Endothelial cell of umbilical vein (primary cell): Measurements from ENCODE around the gene CBS. TPM values are rescaled to one million over a fixed set of nuclear protein-coding genes. Genes with fewer than 3 reads are reported as not detected.
"Not testable (repeated sequence)": the region's sequence is repeated elsewhere in the genome, so short reads cannot be mapped to it uniquely, and the experiment has no call there.

Experiments used
- BruUV-seq: library from RNA; stranded (reverse); fragments of 400-500 nt; replicated peaks from 2 replicates; lab custom pipeline; 2021; lab: Mats Ljungman, UMichigan
- CTCF ChIA-PET: fragments of 300-600, 350-600 bp; sonication (Branson Sonifier 250); formaldehyde crosslinking; loops from one replicate; lab custom pipeline; 2021; ENCODE audit warnings: antibody characterized with exemption, inconsistent platforms; lab: Charles Lee
- POLR2A ChIA-PET: fragments of 300-600, 350-600 bp; sonication (Branson Sonifier 250); formaldehyde crosslinking; loops from one replicate; lab custom pipeline; 2021; ENCODE audit warnings: antibody characterized with exemption, inconsistent platforms; lab: Charles Lee
- DNase-seq: peaks from one replicate; pipeline ENCODE4 v3.0.0-alpha.2; 2011; ENCODE audit warnings: low read depth, low spot score
- FAIRE-seq: peaks from 2 replicates; lab custom pipeline; 2011; peaks lifted over from hg19 to GRCh38; lab: Jason Lieb, UNC
- H2AFZ ChIP-seq: 2 replicates; pipeline ENCODE4 v1.6.0; 2012; ENCODE audit warnings: low read depth, low read length, control low read depth, inconsistent platforms
- H3K27ac ChIP-seq: 2 replicates; pipeline ENCODE4 v1.5.1; 2011; ENCODE audit warnings: low read depth, mild to moderate bottlenecking, control low read depth, low read length, moderate library complexity; ENCODE audit not compliant: insufficient read depth
- H3K27me3 ChIP-seq, 2 experiments: 2 replicates each; pipeline versions ENCODE4 v1.6.0 to v1.6.1; 2011; ENCODE audit warnings: low read length in 2 of 2, mixed read lengths in 1 of 2; ENCODE audit not compliant: control insufficient read depth in 2 of 2, insufficient read depth in 2 of 2
- H3K36me3 ChIP-seq, 2 experiments: 2 replicates in 1 of 2; 3 replicates in 1 of 2; pipeline ENCODE4 v1.5.1; 2011; ENCODE audit warnings: low read length in 2 of 2, mild to moderate bottlenecking in 1 of 2, moderate library complexity in 1 of 2; ENCODE audit not compliant: control insufficient read depth in 2 of 2, insufficient read depth in 2 of 2; ENCODE audit errors: extremely low read depth in 1 of 2
- H3K4me1 ChIP-seq: 3 replicates; pipeline ENCODE4 v1.5.1; 2011; ENCODE audit warnings: mild to moderate bottlenecking, low read length; ENCODE audit not compliant: control insufficient read depth, insufficient read depth; ENCODE audit errors: extremely low read depth
- H3K4me2 ChIP-seq: 2 replicates; pipeline ENCODE4 v1.6.1; 2011; ENCODE audit warnings: low read length, control low read depth, mixed read lengths; ENCODE audit not compliant: insufficient read depth
- H3K4me3 ChIP-seq, 3 experiments: fragments of 200-600 bp in 1 of 3; sonication (generic), shearing (Covaris generic) in 1 of 3; replicated peaks in 1 of 3; 2 replicates each; pipeline ENCODE4 v1.5.1; 2011 to 2016; ENCODE audit warnings: control low read depth in 3 of 3, low read length in 3 of 3, mild to moderate bottlenecking in 2 of 3, inconsistent platforms in 1 of 3, low read depth in 1 of 3, moderate library complexity in 1 of 3; ENCODE audit not compliant: insufficient read depth in 1 of 3
- H3K79me2 ChIP-seq: 2 replicates; pipeline ENCODE4 v1.6.0; 2012; ENCODE audit warnings: low read length, inconsistent platforms; ENCODE audit not compliant: control insufficient read depth, insufficient read depth
- H3K9ac ChIP-seq: replicated peaks from 2 replicates; pipeline ENCODE3; 2011; ENCODE audit warnings: low read length, control low read depth; ENCODE audit not compliant: insufficient read depth; ENCODE audit errors: extremely low read depth
- H3K9me1 ChIP-seq: replicated peaks from 3 replicates; pipeline ENCODE4 v1.6.0; 2011; ENCODE audit warnings: mild to moderate bottlenecking, low read length; ENCODE audit not compliant: control insufficient read depth, insufficient read depth; ENCODE audit errors: extremely low read depth
- H3K9me3 ChIP-seq: replicated peaks from 2 replicates; pipeline ENCODE4 v1.5.1; 2012; ENCODE audit warnings: low read length, inconsistent platforms; ENCODE audit not compliant: control insufficient read depth, insufficient read depth
- H4K20me1 ChIP-seq: replicated peaks from 2 replicates; pipeline ENCODE3; 2011; ENCODE audit warnings: mild to moderate bottlenecking, low read length; ENCODE audit not compliant: control insufficient read depth, insufficient read depth; ENCODE audit errors: extremely low read depth
- dilution Hi-C: fragments of 300-500 bp; cut with MboI; formaldehyde crosslinking; loops from one replicate; pipeline ENCODE4 v1.15.0; 2019; ENCODE audit warnings: low sequenced_read_pairs; ENCODE audit not compliant: extremely low pct_ligation_motif_present
- intact Hi-C: fragments of 100-400 bp; cut with micrococcal nuclease; formaldehyde crosslinking; loops from one replicate; pipeline ENCODE4 v1.10.0; 2022
- polyA plus RNA-seq, 4 experiments: library from polyadenylated mRNA; depleted of rRNA in 3 of 4; stranded (reverse) in 3 of 4; unstranded in 1 of 4; fragments of >200 nt; gene quantifications; 2 replicates each; pipeline versions ENCODE4 v1.2.1 to v1.2.3, GENCODE V29; 2011 to 2012; ENCODE audit warnings: missing spikeins in 1 of 4
- total RNA-seq: library from RNA; stranded (reverse); gene quantifications from 2 replicates; pipeline ENCODE4 v1.2.3, GENCODE V29; 2021

The CBS gene
- total and polyA plus RNA-seq, 2 donors (not counting 3 experiments of a cell fraction or from before 2014, with no cell fraction given): 22.0 to 92.9 TPM

GRCh38 chr21:43104642-43105041, 29.0 kb upstream of the CBS start:
- H2AFZ ChIP-seq, CTCF ChIA-PET, H3K79me2 ChIP-seq, H3K4me1 ChIP-seq, H3K4me2 ChIP-seq, H3K27me3 ChIP-seq, H4K20me1 ChIP-seq, H3K9me1 ChIP-seq, POLR2A ChIA-PET, dilution Hi-C loops, H3K36me3 ChIP-seq, intact Hi-C loops, H3K9ac ChIP-seq, DNase-seq, FAIRE-seq, H3K27ac ChIP-seq, BruUV-seq, H3K9me3 ChIP-seq, H3K4me3 ChIP-seq: not testable (repeated sequence)

- intact Hi-C loops, H4K20me1 ChIP-seq, H3K4me1 ChIP-seq, CTCF ChIA-PET, H3K9me1 ChIP-seq, H3K9ac ChIP-seq, H3K27ac ChIP-seq, dilution Hi-C loops, H3K27me3 ChIP-seq, DNase-seq, H3K9me3 ChIP-seq, H3K4me2 ChIP-seq, BruUV-seq, FAIRE-seq, H3K79me2 ChIP-seq, POLR2A ChIA-PET, H3K4me3 ChIP-seq, H3K36me3 ChIP-seq, H2AFZ ChIP-seq: not testable (repeated sequence)
These were observed 26.6 kb upstream of the CBS start for GRCh38 chr21:43102281-43102680.

GRCh38 chr21:43101676-43102075, 26.0 kb upstream of the CBS start:
- intact Hi-C loops, H3K9me1 ChIP-seq, H3K36me3 ChIP-seq, H2AFZ ChIP-seq, CTCF ChIA-PET, H3K4me3 ChIP-seq, H3K79me2 ChIP-seq, H3K4me1 ChIP-seq, H3K4me2 ChIP-seq, H3K27me3 ChIP-seq, DNase-seq, dilution Hi-C loops, H3K9ac ChIP-seq, H3K9me3 ChIP-seq, BruUV-seq, FAIRE-seq, H4K20me1 ChIP-seq, H3K27ac ChIP-seq, POLR2A ChIA-PET: not testable (repeated sequence)

GRCh38 chr21:43101000-43101399, 25.4 kb upstream of the CBS start:
- H3K4me2 ChIP-seq, H3K27me3 ChIP-seq, H2AFZ ChIP-seq, H3K9me1 ChIP-seq, H3K4me1 ChIP-seq, BruUV-seq, H4K20me1 ChIP-seq, CTCF ChIA-PET, intact Hi-C loops, H3K9me3 ChIP-seq, DNase-seq, H3K9ac ChIP-seq, H3K4me3 ChIP-seq, H3K27ac ChIP-seq, FAIRE-seq, dilution Hi-C loops, POLR2A ChIA-PET, H3K79me2 ChIP-seq, H3K36me3 ChIP-seq: not testable (repeated sequence)
